Inflammatory macrophage treated with lipopolysaccharide for 1 hour (primary cell): Measurements from ENCODE around the gene KIF1B.
A peak's percentile ranks its signal among the peaks of the same experiment; 100 is the strongest.

Experiments used
- DNase-seq, 2 donors: peaks; one replicate each; pipeline ENCODE4 v3.0.0-alpha.2; 2020 to 2022

KIF1B gene

DNA sequence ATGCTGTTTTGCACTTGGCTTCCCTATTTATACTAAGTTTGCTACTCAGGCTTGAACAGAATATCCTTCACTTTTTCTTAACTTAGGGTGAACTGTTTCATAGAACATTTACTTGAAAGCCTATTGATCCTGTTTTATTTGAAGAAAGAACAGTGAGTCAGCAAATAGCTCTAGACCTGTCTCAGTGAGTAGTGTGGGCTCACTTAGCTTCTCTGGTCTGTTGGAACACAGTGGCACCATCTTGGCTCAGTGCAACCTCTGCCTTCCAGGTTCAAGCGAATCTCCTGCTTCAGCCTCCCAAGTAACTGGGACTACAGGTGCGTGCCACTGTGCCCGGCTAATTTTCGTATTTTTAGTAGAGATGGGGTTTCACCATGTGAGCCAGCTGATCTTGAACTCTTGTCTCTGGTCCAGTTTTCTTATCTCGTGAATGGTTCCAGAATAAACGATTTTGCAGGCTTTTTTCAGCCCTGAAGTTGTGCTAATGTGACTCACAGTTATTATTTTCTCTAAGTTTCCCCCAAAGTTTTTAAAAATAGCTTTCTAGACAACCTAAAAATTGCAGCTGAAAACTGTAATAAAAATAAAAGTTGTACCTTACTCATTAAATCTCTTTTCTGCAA, 76.8 kb downstream of the KIF1B start:
- no peak for DNase-seq

DNA sequence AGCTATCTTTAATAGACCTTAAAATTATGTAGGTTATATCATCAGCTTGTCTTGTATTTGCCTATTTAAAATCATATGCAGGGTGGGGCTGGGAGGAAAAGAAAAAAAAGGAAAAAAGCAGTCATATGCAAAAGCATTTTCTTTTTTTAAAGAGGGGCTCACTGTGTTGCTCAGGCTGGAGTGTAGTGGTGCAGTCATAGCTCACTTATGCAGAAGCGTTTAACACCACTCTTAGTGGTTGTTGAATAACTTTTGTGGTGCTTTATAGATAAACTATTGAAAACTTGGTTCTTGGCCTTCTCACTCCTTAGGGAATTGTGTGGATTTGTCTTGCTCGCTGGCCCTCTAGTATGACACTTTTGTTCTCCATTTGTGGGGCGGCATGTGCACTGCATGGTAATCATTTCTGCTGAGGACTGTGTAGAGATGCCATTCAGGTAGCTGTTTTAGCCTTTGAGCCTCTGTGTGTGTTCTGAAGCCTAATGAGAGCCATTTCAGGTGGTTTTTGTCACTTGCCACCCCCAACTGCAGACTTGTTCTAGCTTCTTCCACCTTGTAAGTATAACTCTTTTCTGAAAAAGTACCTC, 77.8 kb downstream of the KIF1B start:
- no peak for DNase-seq

DNA sequence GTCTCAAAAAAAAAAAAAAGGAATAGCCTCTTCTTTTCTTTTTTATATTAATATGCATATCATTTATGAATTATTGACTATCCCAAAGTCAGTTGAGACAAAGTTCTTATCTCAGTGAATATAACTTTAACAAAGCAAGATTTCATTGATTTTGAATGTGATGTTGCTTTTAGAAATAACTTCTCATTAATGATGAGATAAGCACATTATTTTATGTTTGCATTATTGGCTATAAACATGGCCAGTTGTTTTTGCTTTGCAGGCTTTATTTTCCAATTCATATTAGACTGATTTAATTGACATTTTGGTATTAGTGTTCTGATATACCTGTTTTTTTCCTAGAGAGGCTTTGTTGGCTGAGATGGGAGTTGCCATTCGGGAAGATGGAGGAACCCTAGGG, 81.3 kb downstream of the KIF1B start:
- DNase-seq, result no peak

DNA sequence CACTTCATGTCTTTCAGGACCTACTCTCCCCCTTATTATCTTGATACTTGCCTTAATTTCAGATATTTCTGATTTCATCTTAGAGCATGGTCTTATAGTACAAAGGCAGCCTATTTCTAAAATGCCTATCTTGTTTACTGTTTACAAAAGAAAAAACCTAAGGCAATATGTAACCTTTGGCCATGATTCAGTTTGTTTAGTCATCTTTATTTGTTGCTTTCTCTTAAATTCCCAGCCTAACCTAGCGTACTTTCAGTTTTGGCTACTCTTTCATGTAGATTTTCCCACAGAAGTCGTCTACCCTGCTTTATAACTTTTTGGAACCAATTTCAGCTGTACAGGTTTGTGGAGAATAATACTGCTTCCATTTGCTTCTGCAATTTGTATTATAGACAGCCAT, 81.8 kb downstream of the KIF1B start:
- no peak for DNase-seq

DNA sequence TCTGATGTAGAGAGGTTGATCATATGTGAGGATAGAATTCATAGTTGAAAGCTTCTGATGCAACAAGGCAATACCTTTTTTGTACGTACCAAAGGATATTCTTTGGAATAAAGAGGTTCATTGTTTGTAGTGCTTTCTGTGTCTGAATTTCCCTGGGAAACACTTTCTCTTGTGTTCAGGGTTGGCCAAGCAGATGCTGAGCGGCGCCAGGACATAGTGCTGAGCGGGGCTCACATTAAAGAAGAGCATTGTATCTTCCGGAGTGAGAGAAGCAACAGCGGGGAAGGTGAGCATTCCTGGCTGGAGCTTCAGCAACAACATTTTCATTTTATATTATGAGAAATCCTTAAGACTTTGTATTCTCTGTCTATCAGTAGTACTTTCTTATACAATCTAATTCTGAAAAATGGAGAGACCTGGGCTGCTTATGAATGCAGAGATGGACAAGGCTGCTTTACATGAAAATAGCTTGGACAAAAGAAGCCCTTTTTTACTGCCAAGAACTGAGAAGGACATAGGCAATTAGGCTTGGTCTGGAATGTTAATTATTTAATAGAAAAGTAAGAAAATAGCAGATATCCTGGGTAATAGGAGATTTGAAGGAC, 85.2 kb downstream of the KIF1B start:
- no peak for DNase-seq

DNA sequence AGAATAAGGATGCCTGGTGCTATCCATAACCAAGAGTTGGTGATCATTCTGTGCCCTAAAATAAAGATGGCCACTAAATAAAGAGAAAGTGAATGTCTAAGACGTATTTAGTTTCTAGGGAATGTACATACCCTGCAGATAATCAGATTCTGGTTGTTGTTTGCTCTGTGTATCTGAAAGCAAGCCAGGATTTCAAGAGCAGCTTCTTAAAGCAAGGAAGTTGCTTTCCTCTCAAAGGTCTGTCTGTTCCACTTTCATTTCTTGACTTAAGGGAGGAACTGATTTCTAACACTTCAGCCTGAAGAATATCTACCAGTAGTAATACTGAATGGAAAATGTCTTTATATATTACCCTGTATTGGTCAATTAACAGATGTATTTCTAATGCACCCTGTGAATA, 88.8 kb downstream of the KIF1B start:
- peak in 1 of 2 donors; percentile 40 for DNase-seq

DNA sequence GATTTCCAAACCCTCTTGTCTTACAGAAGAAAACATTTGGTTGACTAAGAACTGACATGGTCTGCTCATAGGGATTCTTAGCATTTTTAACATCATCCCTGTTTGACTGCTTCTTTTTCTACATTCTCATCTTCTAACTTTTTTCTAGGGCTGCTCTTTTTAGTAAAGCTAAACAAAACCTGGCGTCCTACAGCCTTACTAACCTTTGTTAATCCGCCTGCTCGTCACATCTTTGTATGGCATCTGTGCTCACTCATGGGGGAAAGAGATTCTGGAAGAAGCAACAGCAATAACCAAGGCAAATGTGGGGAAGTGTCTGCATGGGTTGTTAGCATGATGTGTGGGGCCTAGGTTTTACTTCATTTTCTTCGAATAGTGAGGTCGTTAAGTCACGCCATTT, 92.0 kb downstream of the KIF1B start:
- DNase-seq, result no peak

DNA sequence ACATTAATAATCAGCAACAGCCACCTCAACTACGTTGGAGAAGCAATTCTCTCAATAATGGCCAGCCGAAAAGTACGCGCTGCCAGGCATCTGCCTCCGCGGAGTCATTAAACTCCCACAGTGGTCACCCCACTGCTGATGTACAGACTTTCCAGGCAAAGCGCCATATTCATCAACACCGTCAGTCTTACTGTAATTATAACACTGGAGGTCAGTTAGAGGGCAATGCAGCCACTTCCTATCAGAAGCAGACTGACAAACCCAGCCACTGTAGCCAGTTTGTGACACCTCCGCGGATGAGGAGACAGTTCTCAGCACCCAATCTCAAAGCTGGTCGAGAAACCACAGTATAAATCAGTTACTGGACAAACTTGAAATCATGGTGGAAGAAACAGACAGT, 93.9 kb downstream of the KIF1B start:
- DNase-seq, result no peak

DNA sequence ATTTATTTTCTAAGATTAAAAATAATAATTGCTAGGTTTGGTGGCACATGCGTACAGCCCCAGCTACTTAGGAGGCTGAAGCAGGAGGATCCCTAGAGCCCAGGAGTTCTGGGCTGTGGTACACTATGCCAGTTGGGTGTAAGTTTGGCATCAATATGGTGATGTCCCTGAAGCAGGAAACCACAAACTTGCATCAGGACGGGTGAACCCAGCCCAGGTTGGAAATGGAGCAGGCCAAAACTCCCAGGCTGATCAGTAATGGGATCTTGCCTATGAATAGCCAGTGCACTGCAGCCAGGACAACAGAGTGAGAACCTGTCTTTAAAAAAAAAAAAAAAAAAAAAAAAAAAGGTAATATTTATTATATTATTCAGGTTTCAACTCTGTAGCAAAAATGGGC, 96.1 kb downstream of the KIF1B start:
- no peak for DNase-seq

DNA sequence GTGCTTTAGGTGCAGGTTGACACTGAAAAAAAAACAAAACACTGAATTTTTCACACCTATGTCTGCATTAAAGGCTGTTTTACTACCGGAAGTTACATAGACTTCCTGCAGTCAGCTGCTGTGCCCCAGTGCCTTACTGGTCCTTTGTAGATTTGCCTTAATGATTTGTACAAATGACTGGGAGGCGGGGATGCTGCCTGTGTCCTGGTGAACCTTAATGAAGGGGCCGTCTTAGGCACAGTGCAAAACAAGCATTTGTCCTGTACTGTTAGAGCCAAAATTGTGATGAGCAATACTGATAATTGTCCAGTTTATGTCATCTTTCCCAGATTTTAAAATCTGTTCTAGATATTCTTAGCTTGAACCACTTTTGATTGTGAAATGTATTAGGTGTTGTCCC, 97.6 kb downstream of the KIF1B start:
- no peak for DNase-seq

DNA sequence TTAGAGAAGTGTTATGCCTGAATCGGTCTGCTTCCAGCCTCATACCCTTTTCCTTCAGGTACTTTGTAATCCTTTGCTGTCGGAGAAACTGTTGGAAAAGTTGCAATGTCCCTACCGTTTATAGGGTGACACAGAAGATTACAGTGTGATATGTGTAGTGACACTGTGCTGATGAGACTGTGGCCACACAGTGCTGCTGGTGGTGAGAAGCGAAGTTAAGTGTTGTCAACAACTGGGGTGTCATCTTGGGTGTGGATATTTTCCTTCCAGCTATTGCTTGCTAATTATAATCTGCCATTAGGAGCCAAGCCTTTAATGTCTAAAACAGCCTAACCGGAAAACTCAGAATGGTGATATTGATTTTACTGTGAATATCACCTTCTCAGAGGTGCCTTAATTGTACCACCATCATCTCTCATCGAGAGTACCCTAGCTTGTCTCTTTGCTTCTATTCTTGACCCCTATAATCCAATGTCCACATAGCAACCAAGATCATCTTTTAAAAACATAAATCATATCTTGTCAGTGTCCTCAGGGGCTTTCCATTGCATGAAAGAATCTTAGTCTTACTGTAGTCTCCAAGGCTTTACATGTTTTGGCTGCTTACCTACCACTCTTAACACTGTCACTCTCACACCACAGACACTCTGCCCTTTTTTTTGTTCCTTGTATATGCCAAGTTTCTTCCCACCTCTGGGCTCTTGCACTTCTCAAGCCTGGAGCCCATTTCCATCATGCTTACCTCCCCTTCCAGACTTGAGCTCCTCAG, 99.1 kb downstream of the KIF1B start:
- DNase-seq, result no peak

DNA sequence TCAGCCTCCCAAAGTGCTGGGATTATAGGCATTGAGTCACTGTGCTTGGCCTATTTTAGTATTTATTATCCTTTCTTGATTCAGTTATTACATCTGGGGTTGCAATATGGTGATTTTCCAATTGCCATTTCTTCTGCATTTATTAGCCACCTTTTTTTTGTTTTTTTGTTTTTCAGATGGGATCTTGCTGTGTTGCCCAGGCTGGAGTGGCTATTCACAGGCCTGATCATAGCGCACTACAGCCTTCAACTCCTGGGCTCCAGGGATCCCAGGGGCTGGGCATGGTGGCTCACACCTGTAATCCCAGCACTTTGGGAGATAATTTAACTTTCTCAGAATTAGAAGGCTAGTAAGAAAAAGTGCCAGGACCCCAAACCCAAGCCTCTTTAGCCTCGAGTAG, 106.4 kb downstream of the KIF1B start:
- no peak for DNase-seq

DNA sequence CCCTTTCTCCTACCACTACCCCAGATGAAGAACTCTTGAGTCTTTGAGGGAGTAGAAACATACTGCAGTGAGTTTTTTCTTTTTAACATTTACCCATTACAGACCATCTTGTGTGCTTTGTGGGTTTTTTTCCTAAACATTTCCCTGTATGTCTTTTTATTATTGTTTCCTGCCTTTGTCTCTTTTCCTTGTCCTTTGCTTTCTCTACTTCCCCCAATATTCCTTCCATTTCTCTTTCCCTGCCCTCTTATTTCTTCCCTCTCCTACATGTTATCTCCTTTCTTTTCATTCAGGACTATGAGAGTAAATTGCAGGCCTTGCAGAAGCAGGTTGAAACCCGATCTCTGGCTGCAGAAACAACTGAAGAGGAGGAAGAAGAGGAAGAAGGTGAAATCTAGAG, 109.4 kb downstream of the KIF1B start:
- DNase-seq, result no peak

DNA sequence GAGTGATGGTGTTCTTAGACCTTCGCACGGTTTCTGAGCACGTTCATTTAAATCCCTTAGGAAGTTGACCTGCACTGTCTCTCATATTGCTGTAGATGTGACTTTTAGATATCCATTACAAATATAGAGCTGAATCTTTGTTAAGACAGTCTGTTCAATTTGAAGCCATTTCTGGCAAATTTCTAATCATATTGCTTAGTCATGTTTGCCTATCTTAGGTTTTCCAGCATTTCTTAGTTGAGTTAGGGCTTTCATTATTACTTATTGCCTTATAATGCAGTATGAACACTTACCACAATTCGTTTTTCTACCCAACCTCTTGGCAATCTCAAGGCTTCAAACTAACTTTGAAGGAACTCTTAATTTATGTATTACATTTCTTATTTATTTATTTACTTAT, 110.0 kb downstream of the KIF1B start:
- no peak for DNase-seq

DNA sequence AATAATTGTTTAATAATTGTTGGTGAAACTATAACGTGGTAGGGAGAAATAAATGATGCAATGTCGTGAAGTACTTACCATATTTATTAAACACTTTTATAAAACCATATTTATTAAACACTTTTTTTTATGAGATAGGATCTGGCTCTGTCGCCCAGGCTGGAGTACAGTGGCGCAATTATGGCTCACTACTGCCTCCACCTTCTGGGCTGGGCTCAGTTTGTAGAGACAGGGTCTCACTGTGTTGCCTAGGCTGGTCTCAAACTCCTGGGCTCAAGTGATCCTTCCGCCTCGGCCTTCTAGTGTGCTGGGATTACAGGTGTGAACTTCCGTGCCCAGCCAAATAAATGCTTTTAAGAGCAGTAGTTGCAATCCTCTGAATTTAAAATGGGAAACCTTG, 112.5 kb downstream of the KIF1B start:
- DNase-seq, result no peak

DNA sequence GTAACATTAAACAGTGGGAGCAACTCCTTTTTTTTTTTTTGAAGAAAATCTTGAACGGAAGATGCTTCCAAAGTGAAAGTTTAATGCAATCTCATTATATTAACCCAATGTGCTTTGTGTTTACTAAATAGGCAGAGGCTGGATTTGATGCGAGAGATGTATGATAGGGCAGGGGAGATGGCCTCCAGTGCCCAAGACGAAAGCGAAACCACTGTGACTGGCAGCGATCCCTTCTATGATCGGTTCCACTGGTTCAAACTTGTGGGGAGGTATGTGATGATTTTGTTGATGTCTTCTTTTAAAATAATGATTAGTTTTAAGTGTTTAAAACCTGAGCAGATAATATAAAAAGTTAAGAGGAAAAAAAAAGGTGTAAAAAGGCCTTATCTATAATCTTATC, 114.3 kb downstream of the KIF1B start:
- no peak for DNase-seq

DNA sequence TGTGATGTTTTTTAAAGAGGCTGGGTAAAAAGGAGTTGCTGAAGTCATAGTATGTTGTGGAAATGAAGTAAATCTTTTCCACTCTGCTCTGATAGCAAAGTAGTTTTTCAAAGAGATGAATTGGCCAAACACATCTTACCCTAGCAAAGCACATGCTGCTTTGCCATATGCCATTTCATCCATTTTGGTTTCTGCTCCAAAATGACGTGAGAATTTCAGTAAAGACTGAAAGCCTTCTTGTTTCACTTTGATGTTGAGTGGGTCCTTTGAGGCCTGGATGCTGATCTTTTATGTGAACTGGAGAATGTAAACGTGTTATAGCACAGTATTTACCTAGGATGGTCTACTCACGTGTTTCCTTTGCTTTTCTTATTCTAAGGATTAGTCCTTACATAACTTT, 115.2 kb downstream of the KIF1B start:
- no peak for DNase-seq

DNA sequence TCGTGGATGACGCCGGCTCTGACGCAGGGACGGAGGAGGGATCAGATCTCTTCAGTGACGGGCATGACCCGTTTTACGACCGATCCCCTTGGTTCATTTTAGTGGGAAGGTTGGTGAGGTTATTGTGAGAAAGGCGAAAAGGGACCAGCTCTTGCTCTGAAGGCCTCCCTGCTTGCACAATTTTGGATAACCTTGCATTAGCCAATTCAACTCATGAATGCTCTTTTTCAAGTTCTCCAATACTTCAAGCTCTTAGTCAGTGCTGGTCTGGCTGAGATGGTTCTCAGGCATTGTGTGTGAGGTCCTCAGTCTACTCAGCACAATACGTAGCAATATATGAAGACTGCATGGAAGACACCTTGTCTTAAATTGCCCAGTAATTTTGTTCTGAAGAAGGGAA, 115.9 kb downstream of the KIF1B start:
- peak; percentile 67 to 80 for DNase-seq

DNA sequence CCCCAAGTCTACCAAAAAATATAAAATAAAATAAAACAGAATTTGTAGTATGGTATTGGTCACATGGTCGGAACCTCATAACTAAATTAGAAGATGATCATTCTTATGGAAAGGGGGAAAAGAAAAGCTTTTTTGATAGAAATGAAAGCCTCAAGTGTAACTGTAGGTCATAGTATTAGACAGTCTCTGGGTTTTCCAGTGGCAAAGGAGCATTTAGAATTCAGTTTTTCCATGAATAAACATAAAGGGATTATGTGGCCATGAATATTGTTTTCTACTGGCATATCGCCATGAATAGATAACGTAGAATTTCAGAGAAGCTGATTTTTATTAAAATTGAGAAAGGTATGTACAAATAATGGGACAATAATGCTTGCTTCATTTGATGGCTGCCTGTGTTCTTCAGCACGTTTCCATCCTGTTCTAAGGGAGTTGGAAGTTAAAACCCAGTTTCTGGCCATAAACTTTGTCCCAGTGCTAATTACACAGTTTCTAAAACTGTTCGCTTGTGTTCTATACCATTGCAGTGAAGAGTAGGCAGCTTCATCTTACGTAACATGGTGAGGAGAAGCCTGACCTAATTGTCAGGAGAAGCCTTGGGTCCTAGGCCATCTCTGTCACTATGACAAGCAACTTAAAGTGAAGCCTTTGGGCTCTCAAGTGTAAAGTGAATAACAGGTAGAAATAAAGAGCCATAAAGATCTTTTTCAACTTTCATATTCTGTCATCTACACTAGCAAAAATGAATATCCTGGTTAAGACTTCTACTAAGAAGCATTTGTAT, 118.0 kb downstream of the KIF1B start:
- DNase-seq, result peak; percentile 55 to 84

DNA sequence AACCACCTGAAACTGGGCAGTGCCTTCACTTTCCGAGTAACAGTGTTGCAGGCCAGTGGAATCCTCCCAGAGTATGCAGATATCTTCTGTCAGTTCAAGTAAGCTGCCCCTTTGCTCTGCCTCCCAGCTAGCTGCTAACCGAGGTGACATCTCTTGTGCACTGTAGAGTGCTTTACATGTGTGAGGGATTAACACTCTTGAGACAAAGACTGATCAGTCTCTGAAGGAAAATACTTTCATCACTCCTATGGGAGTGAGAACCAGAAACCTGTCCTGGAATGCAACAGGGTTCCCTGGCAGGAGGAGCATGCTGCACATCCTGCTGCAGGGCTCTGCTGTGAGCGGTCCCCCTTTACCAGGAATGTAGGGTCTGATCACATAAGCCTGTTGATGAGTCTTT, 127.1 kb downstream of the KIF1B start:
- DNase-seq, result no peak

DNA sequence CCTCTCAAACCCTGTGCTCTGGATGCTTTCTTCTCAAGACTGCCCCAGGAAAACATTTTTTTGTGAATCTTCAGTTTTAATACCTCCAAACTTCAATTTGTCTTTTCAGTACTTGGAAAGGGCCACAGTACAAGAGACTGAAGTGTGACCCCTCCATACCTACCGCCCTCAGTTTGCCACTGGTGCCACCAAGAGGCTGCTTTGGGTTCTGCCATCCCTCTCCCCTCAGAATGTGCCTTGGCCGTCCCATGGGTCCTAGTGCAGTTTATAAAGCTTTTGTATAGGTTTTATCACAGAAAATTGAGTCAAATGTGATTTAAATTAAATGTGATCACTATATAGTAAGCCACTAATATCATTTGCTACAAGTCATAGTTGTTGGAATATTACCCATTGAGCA, 127.7 kb downstream of the KIF1B start:
- peak in 1 of 2 donors; percentile 9 for DNase-seq

DNA sequence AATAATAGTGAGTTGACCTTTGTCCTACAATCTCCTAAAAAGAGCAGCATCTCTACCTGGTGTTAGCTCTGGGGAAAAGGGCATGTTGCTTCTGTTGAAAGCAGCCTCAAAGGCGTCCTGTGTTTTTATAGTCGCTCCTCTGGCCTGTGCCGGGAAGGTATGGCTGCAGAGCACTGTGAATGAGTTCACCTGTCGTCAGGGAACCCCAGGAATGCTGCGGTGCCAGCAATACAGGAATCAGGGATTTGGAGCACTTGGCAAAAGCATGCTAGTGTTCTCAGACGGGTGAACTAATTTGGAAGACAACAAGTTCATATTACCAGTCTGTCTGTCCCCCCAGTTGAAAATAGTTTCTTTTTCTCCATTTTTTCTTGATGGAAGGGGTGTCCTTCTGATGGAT, 128.2 kb downstream of the KIF1B start:
- DNase-seq, result no peak

DNA sequence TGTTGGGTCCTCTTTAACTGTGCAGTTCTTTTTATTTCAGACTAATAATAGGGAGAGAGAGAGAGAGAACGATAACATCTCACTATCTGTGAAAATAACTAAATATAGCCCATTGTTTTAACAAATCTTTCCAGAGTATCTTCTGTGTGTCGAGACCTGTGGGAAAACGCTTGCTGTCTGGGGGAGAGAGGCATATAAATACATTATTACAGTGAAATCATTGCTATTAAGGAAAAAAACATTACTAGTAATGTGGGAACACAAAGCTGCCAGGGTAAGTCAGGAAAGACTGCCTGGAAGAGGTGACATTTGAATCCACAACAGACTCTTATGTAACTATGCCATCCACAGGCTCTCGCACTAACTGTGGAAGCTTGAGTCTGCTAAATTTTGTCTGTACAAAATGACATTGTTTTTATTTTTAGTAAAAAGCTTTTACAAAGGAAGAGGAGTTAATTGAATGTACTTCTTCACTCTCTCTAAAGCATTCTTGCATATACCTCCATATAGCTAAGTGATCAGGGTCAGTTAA, 128.7 kb downstream of the KIF1B start:
- no peak for DNase-seq
